Activated gamma-delta T cell treated with anti-CD3 and anti-CD28 coated beads, Interleukin-2, amount 50 U/mL, for 16 hours (primary cell): Measurements from ENCODE around the gene CCM2.
"Not testable (repeated sequence)": the region's sequence is repeated elsewhere in the genome, so short reads cannot be mapped to it uniquely, and the experiment has no call there.

Experiments
- DNase-seq: peaks from one replicate; pipeline ENCODE4 v3.0.0-alpha.2; 2020; ENCODE audit warnings: low read depth

The CCM2 gene

GRCh38 chr7:45033261-45033930, 33.4 kb downstream of the CCM2 start:
- DNase-seq, result no peak

- DNase-seq, result no peak
Observed at GRCh38 chr7:45033931-45034290, 33.9 kb downstream of the CCM2 start.

GRCh38 chr7:45034710-45035109, 34.7 kb downstream of the CCM2 start:
- not testable (repeated sequence) for DNase-seq

- no peak for DNase-seq
Observed at GRCh38 chr7:45035371-45035770, 35.4 kb downstream of the CCM2 start.

- no peak for DNase-seq
Observed at GRCh38 chr7:45035893-45036292, 35.9 kb downstream of the CCM2 start.

GRCh38 chr7:45036317-45036716, 36.3 kb downstream of the CCM2 start:
- DNase-seq, result no peak

GRCh38 chr7:45036796-45037195, 36.8 kb downstream of the CCM2 start:
- DNase-seq, result no peak

- DNase-seq, result no peak
Observed at GRCh38 chr7:45037876-45038275, 37.9 kb downstream of the CCM2 start.

- no peak for DNase-seq
Observed at GRCh38 chr7:45039106-45039505, 39.1 kb downstream of the CCM2 start.

- no peak for DNase-seq
Observed at GRCh38 chr7:45044338-45044737, 44.3 kb downstream of the CCM2 start.

- DNase-seq, result no peak
Observed at GRCh38 chr7:45048748-45049147, 48.7 kb downstream of the CCM2 start.

- no peak for DNase-seq
Observed at GRCh38 chr7:45050198-45050597, 50.2 kb downstream of the CCM2 start.

GRCh38 chr7:45052011-45052410, 52.0 kb downstream of the CCM2 start:
- no peak for DNase-seq

GRCh38 chr7:45053401-45053800, 53.4 kb downstream of the CCM2 start:
- no peak for DNase-seq

- DNase-seq, result no peak
Observed at GRCh38 chr7:45053941-45054340, 53.9 kb downstream of the CCM2 start.

- DNase-seq, result no peak
Observed at GRCh38 chr7:45054442-45054841, 54.4 kb downstream of the CCM2 start.

- no peak for DNase-seq
Observed at GRCh38 chr7:45055016-45055415, 55.0 kb downstream of the CCM2 start.

GRCh38 chr7:45055594-45056219, 55.7 kb downstream of the CCM2 start:
- no peak for DNase-seq

GRCh38 chr7:45057878-45058277, 57.9 kb downstream of the CCM2 start:
- DNase-seq, result no peak

- DNase-seq, result no peak
Observed at GRCh38 chr7:45060295-45060694, 60.3 kb downstream of the CCM2 start.

GRCh38 chr7:45061352-45061751, 61.4 kb downstream of the CCM2 start:
- no peak for DNase-seq

- no peak for DNase-seq
Observed at GRCh38 chr7:45061806-45062425, 61.9 kb downstream of the CCM2 start.

- DNase-seq, result no peak
Observed at GRCh38 chr7:45064047-45064725, 64.2 kb downstream of the CCM2 start.
